Neutrophil (primary cell): Measurements from ENCODE around the gene MLLT10.

Source experiments
- H3K27ac ChIP-seq: fragments of 200-600 bp; sonication (generic); 2 replicates; pipeline ENCODE4 v1.5.1; 2016; ENCODE audit warnings: mild to moderate bottlenecking, moderate library complexity
- H3K27me3 ChIP-seq: fragments of 200-600 bp; sonication (generic); 2 replicates; pipeline ENCODE4 v1.6.0; 2016; ENCODE audit warnings: mild to moderate bottlenecking
- H3K36me3 ChIP-seq: fragments of 200-600 bp; sonication (generic); 2 replicates; pipeline ENCODE4 v1.5.1; 2017
- H3K4me1 ChIP-seq, 2 experiments: fragments of 200-600 bp in 1 of 2; sonication (generic) in 1 of 2; 1 replicate in 1 of 2; 2 replicates in 1 of 2; pipeline versions ENCODE4 v1.5.1 to v1.6.1; 2013 to 2016; ENCODE audit warnings: low read depth in 1 of 2, low read length in 1 of 2, mild to moderate bottlenecking in 1 of 2, moderate library complexity in 1 of 2; ENCODE audit not compliant: control insufficient read depth in 1 of 2, insufficient read depth in 1 of 2
- H3K4me3 ChIP-seq, 2 experiments: fragments of 200-600 bp in 1 of 2; sonication (generic) in 1 of 2; 1 replicate in 1 of 2; 2 replicates in 1 of 2; pipeline ENCODE4 v1.5.1; 2013 to 2016; ENCODE audit warnings: low read depth in 1 of 2, low read length in 1 of 2, mild to moderate bottlenecking in 1 of 2, moderate library complexity in 1 of 2
- H3K9me3 ChIP-seq: fragments of 200-600 bp; sonication (generic); 2 replicates; pipeline ENCODE4 v1.5.1; 2016
- CTCF ChIP-seq: fragments of 200-600 bp; sonication (generic); IDR thresholded peaks from 2 replicates; pipeline ENCODE4 v1.5.1; 2016; ENCODE audit warnings: antibody characterized with exemption

MLLT10 gene

GRCh38 chr10:21516242-21517131, 17.5 kb upstream of the MLLT10 start:
- Histone ChIP-seq H3K27ac (no peak overlapping the region), H3K4me1 (peaks cover 40 to 44% of the 10 kb centered on the region in 2 experiments), H3K36me3 (no peaks in the 10 kb centered on the region), H3K9me3 (no peaks in the 10 kb centered on the region), H3K27me3 (peaks cover 100% of the 10 kb centered on the region), H3K4me3 (peak overlapping the region; percentile 44 to 59)
- TF ChIP-seq CTCF = no peak

- Histone ChIP-seq H3K4me1 (peaks cover 40 to 44% of the 10 kb centered on the region in 2 experiments), H3K36me3 (no peaks in the 10 kb centered on the region), H3K27me3 (peaks cover 96% of the 10 kb centered on the region), H3K4me3 (peak overlapping the region; percentile 44 to 59), H3K27ac (no peak overlapping the region), H3K9me3 (no peaks in the 10 kb centered on the region)
- no peak for TF ChIP-seq CTCF
Observed at GRCh38 chr10:21517134-21518031, 16.6 kb upstream of the MLLT10 start.

- Histone ChIP-seq H3K27ac (no peak overlapping the region), H3K4me1 (peaks cover 40 to 44% of the 10 kb centered on the region in 2 experiments)
Observed at GRCh38 chr10:21518149-21518640, 15.8 kb upstream of the MLLT10 start.

GRCh38 chr10:21518641-21519396, 15.2 kb upstream of the MLLT10 start:
- Histone ChIP-seq H3K4me3 (peak overlapping the region in 1 of 2 experiments; percentile 28), H3K27ac (no peak overlapping the region), H3K27me3 (peaks cover 81% of the 10 kb centered on the region), H3K4me1 (peaks cover 40 to 44% of the 10 kb centered on the region in 2 experiments), H3K36me3 (no peaks in the 10 kb centered on the region), H3K9me3 (no peaks in the 10 kb centered on the region)
- TF ChIP-seq CTCF = no peak

More at GRCh38 chr10:21518149-21518640, 15.8 kb upstream of the MLLT10 start:
- H3K36me3 ChIP-seq = no peaks in the 10 kb centered on the region
- peaks cover 87% of the 10 kb centered on the region for H3K27me3 ChIP-seq
- peak overlapping the region in 1 of 2 experiments; percentile 59 for H3K4me3 ChIP-seq
- H3K9me3 ChIP-seq = no peaks in the 10 kb centered on the region
- no peak for TF ChIP-seq CTCF
